Measurements from ENCODE around the gene THBD.

The THBD gene

DNA sequence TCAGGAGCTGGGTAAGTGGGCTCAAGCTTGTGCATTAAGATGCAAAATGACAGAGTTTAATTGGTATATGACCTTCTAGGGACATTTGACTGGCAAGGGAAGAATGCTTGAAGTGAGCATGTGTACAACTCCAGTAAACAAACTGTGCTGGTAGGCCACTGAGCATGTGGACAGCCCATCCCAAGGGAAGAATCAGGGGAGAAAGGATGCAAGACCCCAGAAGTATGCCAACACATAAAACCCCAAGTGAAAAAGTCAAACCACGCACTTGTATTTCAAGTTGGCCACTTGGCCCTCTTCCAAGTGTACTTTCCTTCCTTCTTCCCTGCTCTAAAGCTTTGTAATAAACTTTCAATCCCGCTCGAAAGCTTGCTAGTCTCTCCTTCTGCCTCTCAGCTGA, 10.4 kb upstream of the THBD start:
- DNase-seq: no peak

DNA sequence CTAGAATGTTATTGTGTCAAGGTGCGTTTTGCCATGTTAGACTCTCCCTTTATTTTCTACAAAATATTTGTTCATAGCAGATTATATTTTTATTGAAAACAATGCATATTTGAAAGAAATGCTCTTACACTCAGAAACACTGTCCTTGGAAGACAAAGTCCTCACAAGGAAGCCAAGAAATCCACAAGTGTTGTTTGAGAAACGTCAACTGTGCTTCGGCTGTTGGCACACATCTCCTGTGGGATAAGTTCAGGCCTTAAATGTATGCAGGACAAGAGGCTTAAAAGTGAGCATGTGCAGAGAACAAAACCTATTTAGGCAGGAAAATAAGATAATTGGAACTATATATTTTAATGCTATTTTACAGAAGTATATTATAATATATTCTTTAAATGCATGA, 9.5 kb upstream of the THBD start:
- DNase-seq: no peak

DNA sequence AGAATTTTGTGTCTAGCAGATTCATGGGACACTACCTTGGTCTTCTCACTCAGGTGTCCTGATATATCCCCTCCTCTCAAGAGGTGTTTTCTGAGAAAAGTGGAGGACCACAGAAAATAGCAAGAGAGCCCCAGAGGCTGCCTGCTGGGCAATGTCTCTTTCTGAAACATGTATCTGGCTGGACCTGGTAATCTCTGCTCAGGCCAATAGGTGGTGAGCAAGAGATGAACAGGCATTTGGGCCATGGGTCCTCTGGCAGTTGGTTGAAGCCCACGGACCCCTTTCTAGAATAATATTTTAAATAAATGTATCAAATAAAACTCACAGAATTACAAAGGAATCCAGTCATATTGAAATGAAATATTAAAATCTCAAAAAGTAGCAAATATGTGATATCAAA, 8.8 kb upstream of the THBD start:
- no peak for DNase-seq

DNA sequence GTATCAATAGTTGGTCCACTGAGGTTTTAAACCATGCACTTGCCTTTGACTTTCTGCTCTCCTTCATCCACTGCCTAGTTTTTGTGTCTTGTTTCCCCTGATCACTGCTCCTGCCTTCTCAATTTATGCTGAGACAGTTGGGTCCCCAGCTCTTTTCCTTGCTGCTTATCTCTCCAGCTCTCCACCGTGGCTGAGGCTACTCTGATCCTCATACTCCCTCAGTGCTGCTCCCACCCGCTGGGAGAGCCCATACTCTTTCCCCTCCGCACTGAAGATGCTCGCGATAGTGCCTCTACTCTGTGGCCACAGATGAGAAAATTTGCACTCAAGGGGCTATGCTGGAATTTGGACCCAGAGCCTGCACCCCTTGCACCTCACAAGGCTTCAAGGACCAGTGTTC, 3.4 kb upstream of the THBD start:
- DNase-seq: no peak

DNA sequence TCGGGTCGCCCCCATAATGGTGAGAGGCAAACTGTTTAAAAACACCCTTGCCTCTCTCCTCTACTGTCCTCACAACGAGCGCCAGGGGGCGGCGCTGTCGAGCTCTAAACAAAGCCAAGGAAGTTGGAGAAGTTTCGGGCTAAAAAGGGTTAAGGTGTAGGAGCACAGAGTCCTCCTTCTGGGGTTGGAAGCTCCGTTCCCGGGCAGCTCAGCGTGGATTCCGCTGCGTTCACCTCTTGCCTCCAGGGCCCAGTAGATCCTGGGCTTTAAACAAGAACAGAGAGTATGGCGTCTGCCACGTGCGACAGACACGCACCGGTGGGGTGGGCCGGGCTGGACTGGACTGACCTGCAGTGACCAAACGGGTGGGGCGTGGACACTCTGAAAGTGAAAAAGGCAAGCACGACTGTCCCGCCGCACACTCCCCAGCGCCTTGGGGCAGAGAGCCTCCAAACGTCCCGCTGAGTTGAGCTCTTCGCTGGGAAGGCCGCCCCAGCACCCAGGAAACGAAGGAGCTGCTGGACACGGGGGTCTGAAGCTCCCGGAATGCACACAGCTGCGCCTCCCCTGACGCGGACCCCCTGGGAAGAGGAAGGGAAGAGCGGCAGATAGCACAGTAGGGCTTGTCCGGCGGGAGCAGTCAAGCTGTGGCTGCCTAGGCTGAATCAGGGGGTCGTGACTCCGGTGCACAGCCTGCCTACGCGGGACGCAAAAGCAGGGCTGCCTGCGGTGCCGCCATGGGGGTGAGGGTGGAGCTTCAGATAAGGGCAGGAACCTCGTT, 1.6 kb upstream of the THBD start:
- DNase-seq: no peak

DNA sequence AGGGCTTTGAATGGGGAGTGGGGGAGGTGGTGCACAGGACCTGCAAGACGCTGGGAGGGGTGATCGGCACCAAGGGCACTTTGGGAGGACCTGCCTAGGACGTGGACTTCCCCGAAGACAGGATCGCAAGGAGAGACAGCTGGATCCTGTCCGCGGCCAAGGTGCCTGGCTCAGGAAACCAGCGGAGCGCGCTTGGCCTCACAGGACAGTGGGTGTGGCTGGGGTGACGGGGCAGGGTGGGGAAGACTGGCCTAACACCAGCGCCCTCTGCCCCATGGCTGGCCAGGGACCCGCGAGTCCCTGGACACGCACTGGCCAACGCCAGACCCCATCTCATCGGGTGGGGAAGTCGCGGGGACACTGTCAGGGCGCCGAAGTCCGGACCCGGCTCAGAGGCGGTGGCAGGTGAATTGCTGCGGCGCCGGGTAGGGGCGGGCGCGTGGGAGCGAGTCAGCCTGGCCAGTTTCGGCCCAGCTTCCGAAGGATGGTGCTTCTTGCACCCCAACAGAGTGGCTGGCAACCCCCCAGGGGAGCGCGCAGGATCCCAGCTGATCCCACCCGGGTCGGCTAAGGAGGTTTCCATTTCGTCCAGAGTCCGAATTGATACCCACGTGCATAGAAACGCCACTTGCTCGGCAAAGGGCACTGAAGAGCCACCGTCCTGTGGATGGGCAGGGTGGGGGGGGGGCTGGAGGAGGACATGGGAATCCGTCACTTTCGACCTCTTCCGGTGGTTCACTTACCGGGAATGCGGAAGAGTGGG, 785 bp upstream of the THBD start:
- no peak for DNase-seq

DNA sequence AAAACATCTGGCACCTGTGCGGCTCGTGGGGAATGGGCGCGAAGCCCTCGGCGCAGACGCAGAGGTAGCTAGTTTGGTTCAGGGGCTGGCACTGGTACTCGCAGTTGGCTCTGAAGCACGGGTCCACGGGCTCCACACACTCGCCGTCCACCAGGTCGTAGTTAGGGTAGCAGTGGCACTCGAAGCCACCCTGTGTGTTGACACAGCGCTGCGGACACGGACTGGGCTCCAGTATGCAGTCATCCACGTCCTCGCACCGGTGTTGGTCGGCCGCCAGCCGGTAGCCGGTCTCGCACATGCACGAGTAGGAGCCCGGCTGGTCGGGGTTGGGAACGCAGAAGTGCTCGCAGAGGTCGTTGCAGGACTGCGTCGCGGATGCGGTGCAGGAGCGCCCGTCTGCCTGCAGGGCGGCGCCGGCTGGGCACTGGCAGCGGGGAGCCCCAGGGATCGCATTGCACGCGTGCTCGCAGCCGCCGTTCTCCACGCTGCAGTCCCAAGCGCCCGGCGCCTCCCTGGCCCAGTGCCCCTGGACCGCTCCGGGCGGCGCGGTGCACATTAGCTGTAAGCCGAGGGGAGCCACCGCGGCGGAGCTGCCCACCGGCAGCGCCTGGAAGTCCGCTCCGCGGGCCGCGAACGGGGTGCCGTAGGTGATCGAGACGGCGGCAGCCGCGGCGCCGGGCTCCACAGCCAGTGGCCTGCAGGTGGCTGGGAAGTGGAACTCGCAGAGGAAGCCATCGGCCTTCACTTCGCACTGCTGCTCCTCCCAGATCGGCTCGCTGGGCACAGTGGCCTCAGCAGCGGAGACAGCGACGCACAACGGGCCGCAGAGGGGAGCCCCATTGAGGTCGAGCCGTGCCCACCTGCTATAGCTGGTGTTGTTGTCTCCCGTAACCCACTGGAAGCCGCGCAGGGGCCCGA, 930 bp downstream of the THBD start:
- DNase-seq: no peak

DNA sequence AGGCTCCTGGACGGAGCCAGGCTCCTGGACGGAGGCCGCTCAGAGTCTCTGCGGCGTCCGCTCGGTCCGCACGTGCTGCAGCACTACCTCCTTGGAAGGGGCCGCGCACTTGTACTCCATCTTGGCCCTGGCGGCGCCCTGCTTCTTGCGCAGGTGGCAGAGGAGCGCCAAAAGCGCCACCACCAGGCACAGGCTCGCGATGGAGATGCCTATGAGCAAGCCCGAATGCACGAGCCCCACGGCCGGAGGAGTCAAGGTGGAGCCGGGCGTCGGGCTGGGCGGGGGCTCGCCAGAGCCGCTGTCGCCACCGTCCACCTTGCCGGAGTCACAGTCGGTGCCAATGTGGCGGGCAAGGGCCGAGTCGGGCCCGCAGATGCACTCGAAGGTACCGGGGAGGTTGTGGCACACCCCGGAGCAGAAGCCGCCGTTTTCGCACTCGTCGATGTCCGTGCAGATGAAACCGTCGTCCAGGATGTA, 1.7 kb downstream of the THBD start:
- no peak for DNase-seq

DNA sequence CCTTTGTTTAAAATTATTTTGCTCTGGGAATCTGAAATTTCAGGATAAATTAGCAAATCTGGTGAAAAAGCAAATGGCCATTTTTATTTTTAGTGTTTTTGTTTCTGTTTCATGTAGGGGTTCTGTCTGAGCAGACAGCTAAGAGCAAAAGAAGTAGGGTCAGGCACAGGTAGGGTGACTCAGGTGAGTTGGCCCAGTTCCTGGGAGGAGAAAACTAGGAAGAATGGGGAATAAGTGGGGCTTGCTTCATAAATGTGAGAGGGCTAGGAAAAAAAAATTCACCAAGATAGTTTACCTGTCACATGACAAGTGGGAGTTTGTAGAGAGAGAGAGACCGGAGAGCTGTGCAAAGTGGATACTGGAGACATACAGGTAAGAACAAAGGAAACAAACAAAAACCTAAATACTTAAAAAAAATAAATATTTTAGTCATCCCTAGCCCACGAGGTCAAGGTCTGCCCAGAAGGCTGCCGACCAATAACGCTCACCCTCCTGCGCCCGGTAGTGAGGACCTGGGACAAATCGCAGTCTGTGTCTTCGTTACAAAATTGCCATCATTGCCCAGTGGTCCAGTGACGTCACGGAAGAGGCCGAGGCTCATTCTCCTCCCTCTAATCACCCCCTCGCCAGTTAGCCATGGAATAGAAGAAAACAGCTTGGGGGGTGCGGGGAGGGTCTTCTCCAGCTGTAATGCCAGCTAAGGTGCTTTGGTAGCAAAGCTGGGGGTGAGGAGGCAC, 2.3 kb downstream of the THBD start:
- DNase-seq: no peak

DNA sequence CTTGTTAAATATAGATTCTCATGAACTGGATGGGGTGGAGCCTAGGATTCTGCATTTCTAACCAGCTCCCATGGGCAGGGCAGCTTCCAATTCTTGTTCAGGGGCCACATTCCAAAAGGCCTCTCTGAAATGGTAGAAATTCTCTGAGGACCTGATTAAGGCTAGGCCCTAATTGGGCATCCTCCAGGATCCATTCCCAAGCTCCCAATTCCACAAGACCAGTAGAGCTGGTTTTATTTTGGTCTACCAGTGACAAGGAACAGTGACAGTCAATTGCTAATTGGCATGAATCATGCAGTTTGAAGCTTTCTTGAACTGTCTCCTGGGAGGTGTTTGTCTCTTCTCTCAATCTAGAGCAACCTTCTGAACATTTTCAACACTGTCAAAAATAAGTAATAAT, 3.0 kb downstream of the THBD start:
- no peak for DNase-seq

DNA sequence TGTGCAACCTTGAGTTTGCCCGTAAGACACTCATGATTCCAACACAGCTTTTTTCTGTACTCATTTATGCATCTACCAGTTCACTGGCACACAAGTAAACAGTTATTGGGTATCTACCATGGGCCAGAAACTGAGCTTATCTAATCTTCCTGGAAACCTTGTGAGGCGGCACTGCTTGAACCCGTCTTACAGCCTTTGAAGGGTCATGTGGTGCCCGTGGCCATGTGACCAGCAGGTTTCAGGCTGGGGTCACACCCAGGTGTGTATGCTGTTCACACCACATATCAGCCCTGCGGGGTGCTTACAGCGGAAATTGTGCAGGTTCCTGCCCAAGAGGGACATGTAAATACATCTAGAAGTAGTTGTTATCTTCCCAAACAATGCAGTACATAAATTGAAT, 6.1 kb downstream of the THBD start:
- DNase-seq: no peak

DNA sequence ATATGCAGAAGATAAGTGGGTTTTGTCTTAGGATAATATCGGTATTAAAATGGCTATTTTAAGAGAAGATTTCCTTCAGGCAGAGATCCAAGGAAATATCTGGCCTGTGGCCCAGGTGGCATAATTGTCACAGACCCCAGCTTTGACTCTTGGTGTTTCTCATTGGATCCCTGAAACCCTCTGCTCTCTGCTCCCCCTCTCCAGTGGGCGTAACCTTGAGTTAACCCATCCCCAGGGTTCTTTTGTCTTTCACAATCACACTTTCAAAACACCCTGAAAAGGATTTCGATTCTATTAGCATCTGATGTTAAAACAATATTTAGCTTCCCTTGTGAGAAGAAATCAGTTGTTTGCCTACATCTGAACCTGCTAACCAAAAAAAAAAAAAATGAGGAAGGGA, 7.2 kb downstream of the THBD start:
- no peak for DNase-seq

DNA sequence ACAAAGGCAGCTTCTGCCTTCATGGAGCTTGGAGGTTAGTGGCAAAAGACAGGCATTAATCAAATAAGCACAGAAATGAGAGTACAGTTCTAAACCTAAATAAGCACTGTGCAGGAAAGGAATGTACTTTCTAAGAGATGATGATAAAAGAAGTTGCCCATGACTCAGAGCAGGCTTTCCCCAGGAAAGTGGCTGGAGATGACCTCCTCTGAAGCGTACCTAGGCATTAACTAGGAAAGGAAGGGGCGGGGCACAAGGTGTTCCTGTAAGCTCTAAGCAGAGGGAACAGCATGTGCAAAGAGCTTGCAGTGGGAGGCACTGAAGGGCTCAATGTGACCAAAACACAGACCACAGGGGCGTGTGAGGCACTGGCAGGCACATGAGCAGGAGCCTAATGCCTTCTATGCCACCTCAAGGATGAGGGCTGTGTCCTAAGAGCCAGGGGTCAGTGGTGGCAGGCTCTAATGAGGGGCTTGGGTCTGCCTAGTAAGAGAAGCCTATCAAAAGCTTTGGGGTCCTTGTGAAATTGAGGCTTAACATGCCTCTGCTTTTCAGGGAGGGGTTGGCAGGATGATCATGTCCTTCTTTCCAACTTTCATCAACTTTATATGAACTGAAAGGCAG, 9.5 kb downstream of the THBD start:
- DNase-seq: no peak

DNA sequence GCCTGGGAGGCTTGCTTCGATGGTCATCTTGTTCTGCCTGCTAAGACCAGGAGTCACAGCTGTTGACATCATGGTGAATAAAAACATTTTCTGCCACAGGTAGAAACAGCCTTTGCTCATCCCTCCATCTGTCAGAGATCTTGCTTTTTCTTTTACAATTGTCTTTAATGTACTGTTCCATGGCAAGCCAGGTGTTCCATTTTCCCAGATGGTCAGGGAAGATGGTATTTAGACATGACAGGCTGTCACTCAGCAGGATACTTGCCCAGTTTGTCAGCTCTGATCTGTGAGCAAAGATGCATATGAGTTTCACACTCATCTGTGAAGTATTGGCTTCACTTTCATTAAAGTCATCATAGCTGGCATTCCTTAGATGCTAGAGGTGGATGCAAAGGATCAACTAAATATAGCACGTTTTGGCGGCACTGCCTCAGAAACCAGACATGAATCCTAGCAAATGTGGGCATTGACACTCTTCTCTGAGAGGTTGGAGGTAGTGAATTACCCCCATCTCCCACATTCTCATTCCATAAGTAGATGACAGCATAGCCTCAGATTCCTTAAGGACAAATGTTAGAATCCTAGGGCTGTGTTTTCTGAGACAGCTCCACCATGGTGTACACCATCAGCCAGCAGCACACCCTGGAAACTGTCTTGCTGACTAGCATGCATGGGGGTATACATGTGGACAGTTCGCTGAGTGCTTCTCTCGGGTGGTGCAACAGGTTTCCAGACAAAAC, 10.2 kb downstream of the THBD start:
- DNase-seq: no peak

DNA sequence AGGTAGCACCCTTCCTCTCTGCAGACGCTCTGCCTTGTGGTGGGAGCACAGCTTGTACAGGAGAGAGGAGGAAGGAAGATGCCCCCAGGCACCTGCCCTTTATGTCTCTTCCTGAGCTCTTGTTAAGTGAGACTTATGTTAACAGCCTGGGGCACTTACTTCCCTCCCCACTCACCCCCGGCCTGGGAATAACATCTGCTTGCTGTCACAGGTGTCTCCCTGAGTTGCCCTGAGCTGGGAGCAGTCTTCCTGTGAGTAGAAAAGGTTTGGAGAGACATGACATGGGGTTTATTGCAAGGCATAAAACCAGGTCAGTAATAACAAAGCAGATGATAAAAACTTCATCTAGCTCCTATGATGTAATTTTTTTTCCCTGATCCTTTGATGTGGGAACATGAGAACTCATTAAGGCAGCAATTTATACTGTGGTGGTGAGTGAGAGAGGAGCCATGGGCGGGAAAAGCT, 12.4 kb downstream of the THBD start:
- DNase-seq: no peak

DNA sequence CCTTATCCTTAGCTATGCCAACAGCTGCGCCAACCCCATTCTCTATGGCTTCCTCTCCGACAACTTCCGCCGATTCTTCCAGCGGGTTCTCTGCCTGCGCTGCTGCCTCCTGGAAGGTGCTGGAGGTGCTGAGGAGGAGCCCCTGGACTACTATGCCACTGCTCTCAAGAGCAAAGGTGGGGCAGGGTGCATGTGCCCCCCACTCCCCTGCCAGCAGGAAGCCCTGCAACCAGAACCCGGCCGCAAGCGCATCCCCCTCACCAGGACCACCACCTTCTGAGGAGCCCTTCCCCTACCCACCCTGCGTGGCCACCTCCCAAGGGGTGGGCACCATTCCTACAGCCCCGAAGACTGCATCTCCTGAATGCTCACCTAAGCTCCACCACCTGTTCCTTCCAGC, 13.1 kb downstream of the THBD start:
- no peak for DNase-seq

DNA sequence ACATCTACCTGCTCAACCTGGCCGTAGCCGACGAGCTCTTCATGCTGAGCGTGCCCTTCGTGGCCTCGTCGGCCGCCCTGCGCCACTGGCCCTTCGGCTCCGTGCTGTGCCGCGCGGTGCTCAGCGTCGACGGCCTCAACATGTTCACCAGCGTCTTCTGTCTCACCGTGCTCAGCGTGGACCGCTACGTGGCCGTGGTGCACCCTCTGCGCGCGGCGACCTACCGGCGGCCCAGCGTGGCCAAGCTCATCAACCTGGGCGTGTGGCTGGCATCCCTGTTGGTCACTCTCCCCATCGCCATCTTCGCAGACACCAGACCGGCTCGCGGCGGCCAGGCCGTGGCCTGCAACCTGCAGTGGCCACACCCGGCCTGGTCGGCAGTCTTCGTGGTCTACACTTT, 13.7 kb downstream of the THBD start:
- no peak for DNase-seq

DNA sequence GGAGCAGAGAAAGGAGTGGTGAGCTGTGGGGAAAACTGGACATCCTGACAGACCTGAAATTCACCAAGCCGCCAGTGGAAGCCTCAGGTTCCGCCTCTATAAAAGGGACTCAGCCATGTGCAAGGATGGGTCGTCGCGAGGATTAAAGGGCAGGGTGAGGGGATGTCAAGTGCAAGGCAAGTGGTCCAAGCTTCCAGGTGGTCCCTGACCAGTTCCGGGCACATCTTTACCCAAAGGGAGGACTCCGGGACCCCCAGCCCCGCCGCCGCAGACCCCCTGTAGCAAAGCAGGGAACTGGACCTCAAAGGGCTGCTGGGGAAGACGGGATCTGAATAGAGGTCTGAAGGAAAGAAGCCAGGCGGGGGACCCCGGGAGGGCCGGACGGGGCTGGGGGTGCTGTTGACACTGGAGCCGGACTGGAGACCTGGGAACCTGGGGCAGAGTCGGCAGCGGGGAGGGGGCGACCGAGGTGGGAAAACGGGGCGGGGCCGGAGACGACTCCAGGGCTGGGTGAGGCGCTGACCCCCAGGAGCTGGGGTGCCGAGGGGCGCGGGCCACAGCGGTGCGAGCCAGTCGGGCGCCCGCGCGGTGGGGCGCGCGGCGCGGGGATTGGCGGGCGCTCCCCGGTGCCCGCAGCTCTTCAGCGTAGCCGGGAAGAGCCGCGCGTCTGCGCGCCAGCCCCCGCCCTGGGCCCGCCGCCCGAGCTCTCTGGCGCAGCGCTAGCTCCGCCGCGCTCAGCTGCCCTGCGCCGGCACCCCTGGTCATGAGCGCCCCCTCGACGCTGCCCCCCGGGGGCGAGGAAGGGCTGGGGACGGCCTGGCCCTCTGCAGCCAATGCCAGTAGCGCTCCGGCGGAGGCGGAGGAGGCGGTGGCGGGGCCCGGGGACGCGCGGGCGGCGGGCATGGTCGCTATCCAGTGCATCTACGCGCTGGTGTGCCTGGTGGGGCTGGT, 14.5 kb downstream of the THBD start, which contains the start of gene SSTR4:
Gene SSTR4, plus strand, starts transcription at position 592 of the 951 bp plus-strand sequence. Its CDS starts 172 bp downstream, at position 764.
- no peak for DNase-seq

DNA sequence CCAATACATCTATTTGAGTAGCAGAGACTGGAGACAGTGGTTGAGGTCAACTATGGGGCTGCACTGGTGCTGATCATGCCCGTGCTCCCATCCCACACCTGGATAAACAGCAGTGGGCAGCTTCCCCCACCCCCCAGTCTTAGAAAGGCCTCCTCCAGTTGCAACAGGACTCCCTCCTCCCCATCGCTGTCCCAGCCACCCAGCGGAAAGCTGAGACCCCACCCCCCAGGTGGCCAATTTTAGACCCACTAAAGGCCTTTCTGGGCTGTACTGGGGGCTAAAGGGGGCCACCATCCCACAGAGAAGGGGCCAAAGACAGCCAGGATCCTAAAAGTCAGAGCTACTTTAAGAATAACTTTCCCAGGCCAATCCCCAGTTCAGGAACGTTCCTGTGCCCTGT, 15.6 kb downstream of the THBD start:
- DNase-seq: no peak

DNA sequence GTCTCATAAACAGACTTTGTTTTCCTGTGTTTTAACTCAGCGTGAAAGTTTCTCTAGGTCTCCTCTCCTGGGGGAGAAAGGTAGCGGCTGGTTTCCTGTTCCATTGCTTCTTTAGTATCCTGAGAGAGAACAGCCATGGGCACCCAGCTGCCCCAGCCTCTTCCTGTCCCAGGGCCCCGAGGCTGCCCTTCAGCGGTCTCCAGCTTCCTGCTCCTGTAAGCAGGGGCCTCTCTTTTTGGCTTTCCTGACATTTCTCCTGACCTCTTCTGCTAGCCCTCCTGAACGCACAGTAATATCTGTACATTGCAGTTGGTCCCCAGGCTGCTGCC, 16.8 kb downstream of the THBD start:
- no peak for DNase-seq
